Endodermal cell (in vitro differentiated cells): ENCODE data around the gene SNX12. TPM values are rescaled to one million over a fixed set of nuclear protein-coding genes. Genes with fewer than 3 reads are reported as not detected.

Experiments used
- DNase-seq: peaks from one replicate; pipeline ENCODE4 v3.0.0-alpha.2; 2017
- H3K27ac ChIP-seq: 2 replicates; pipeline ENCODE4 v1.5.1; 2013; ENCODE audit warnings: mild to moderate bottlenecking, low read depth, low read length, moderate library complexity
- H3K27me3 ChIP-seq: 2 replicates; pipeline ENCODE4 v1.6.1; 2013; ENCODE audit warnings: mild to moderate bottlenecking, low read length, moderate library complexity; ENCODE audit not compliant: insufficient read depth, control insufficient read depth, poor library complexity, severe bottlenecking
- H3K36me3 ChIP-seq: 2 replicates; pipeline ENCODE4 v1.7.0; 2013; ENCODE audit warnings: mild to moderate bottlenecking, low read length, moderate library complexity; ENCODE audit not compliant: control insufficient read depth, insufficient read depth
- H3K4me1 ChIP-seq: one replicate; pipeline ENCODE4 v1.7.0; 2013; ENCODE audit warnings: low read length; ENCODE audit not compliant: control insufficient read depth, insufficient read depth
- H3K4me3 ChIP-seq: 2 replicates; pipeline ENCODE4 v1.5.1; 2013; ENCODE audit warnings: mild to moderate bottlenecking, low read length, moderate library complexity
- H3K9ac ChIP-seq: 2 replicates; pipeline ENCODE4 v1.6.1; 2013; ENCODE audit warnings: mild to moderate bottlenecking, low read length, moderate library complexity; ENCODE audit not compliant: poor library complexity, severe bottlenecking; ENCODE audit errors: extremely low read depth
- H3K9me3 ChIP-seq: 2 replicates; pipeline ENCODE4 v1.6.1; 2013; ENCODE audit warnings: mild to moderate bottlenecking, low read length, moderate library complexity; ENCODE audit not compliant: control insufficient read depth
- H3K27ac Mint-ChIP-seq: 2 replicates; pipeline ENCODE4 v1.8.0; 2020; ENCODE audit warnings: mixed read lengths
- H3K27me3 Mint-ChIP-seq: 2 replicates; pipeline ENCODE4 v1.8.0; 2021; ENCODE audit warnings: mild to moderate bottlenecking, mixed read lengths; ENCODE audit not compliant: insufficient read depth
- H3K36me3 Mint-ChIP-seq: 2 replicates; pipeline ENCODE4 v1.8.0; 2020; ENCODE audit warnings: low read depth, mixed read lengths
- H3K4me1 Mint-ChIP-seq: 2 replicates; pipeline ENCODE4 v1.8.0; 2020; ENCODE audit warnings: mixed read lengths
- H3K4me3 Mint-ChIP-seq: 2 replicates; pipeline ENCODE4 v1.8.0; 2020; ENCODE audit warnings: mild to moderate bottlenecking, moderate library complexity, mixed read lengths
- H3K9me3 Mint-ChIP-seq: 2 replicates; pipeline ENCODE4 v1.8.0; 2020; ENCODE audit warnings: mild to moderate bottlenecking, mixed read lengths
- WGBS, 2 experiments: methylation state at CpG; one replicate each; pipeline versions ENCODE4 v1.1.5 to v1.1.7; 2013; ENCODE audit warnings: missing lambda C conversion rate in 2 of 2, mixed read lengths in 1 of 2; ENCODE audit not compliant: insufficient coverage in 1 of 2, insufficient read length in 1 of 2; 5-methylcytosine and 5-hydroxymethylcytosine counted together
- total RNA-seq, 2 donors: library from RNA; stranded (reverse); fragmentation: NEBNext Ultra II Directional in 1 of 2; extraction: Animal tissue kit (Norgen Biotek cat#: 25700) in 1 of 2; gene quantifications; 2 replicates in 1 of 2; 3 replicates in 1 of 2; pipeline ENCODE4 v1.2.1, GENCODE V29; 2021
- TF ChIP-seq, protein P1 (sequence below): fragments of 200-600 bp; sonication (generic); conservative IDR thresholded peaks from 2 replicates; pipeline ENCODE4 v1.5.0; 2021; ENCODE audit warnings: antibody characterized with exemption, mild to moderate bottlenecking

SNX12 gene
- total RNA-seq, 2 donors from 2014 or later, result 50.3 to 51.0 TPM

DNA sequence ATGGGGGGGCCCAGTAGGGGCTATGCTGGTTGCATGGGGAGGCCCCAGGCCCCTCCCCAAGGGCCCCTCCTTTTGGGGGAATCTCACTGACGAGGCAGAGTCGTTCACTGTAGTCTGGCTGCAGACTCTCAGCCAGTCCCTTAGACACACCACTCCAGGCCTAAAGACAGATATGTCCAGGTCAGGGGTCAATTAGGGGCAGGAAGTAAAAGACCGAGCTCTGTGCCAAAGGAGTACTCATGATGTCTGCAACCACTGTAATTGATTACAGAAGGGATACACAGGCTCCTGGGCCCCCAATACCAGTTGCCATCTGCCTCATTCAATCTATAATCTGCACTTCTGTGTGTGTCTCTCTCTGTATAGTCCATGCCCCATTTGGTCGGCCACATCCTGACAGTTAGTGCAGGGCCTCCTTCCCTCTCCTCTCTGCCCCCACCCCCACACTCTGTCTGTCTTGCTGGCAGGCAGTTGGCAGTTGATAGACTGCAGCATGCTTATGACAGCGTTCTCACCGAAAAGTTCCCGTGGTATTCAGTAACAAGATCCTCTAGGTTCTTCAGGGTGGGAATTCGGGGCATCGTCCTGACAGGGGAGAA lies 39.7 kb upstream of the SNX12 start:
- peaks cover 76% of the 10 kb centered on the region for H3K9me3 Mint-ChIP-seq
- Histone ChIP-seq H3K9me3 (no peaks in the 10 kb centered on the region), H3K4me1 (peaks cover 4% of the 10 kb centered on the region), H3K27me3 (no peaks in the 10 kb centered on the region), H3K36me3 (no peaks in the 10 kb centered on the region), H3K9ac (no peak overlapping the region), H3K4me3 (no peak overlapping the region), H3K27ac (no peak overlapping the region)
- TF ChIP-seq, protein P1, sequence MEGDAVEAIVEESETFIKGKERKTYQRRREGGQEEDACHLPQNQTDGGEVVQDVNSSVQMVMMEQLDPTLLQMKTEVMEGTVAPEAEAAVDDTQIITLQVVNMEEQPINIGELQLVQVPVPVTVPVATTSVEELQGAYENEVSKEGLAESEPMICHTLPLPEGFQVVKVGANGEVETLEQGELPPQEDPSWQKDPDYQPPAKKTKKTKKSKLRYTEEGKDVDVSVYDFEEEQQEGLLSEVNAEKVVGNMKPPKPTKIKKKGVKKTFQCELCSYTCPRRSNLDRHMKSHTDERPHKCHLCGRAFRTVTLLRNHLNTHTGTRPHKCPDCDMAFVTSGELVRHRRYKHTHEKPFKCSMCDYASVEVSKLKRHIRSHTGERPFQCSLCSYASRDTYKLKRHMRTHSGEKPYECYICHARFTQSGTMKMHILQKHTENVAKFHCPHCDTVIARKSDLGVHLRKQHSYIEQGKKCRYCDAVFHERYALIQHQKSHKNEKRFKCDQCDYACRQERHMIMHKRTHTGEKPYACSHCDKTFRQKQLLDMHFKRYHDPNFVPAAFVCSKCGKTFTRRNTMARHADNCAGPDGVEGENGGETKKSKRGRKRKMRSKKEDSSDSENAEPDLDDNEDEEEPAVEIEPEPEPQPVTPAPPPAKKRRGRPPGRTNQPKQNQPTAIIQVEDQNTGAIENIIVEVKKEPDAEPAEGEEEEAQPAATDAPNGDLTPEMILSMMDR, result no peak
- no peak overlapping the region for H3K27ac Mint-ChIP-seq
- H3K4me3 Mint-ChIP-seq, result no peak overlapping the region
- no peak for DNase-seq
- no peaks in the 10 kb centered on the region for H3K36me3 Mint-ChIP-seq
- H3K4me1 Mint-ChIP-seq, result peaks cover 11% of the 10 kb centered on the region
- peaks cover 38% of the 10 kb centered on the region for H3K27me3 Mint-ChIP-seq
- WGBS, 2 experiments, result 65 to 78% methylated on average over 2 to 9 of the region's 9 CpGs

DNA sequence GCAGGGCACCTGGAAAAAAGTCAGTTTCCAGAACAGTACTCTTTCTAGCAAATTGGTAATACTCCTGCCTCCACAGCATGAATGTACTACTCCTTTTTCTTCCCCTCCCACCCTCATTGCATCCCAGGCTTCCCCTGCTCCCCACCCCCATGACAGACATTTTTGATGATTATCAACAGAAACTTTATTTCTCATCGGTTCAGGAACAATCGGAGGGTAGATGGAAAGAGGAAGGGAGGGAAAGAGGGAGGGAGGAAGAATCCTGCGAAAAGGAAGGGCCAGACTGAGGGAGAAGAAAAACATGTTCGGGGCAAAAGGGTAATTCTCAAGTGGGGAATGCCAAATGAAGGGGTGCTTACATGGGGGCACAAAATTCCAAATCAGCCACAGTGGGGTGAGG lies 39.1 kb upstream of the SNX12 start:
- Histone ChIP-seq H3K9me3 (no peaks in the 10 kb centered on the region), H3K27me3 (no peaks in the 10 kb centered on the region), H3K9ac (no peak overlapping the region), H3K4me3 (no peak overlapping the region), H3K4me1 (peaks cover 4% of the 10 kb centered on the region), H3K27ac (no peak overlapping the region), H3K36me3 (no peaks in the 10 kb centered on the region)
- Mint-ChIP-seq H3K27ac (no peak overlapping the region), H3K4me3 (no peak overlapping the region), H3K9me3 (peaks cover 76% of the 10 kb centered on the region), H3K27me3 (peaks cover 32% of the 10 kb centered on the region), H3K36me3 (no peaks in the 10 kb centered on the region), H3K4me1 (peaks cover 18% of the 10 kb centered on the region)
- no peak for DNase-seq
- TF ChIP-seq, protein P1, result no peak
- WGBS, 2 experiments, result 92 to 93% methylated on average over 2 to 4 of the region's 4 CpGs

DNA sequence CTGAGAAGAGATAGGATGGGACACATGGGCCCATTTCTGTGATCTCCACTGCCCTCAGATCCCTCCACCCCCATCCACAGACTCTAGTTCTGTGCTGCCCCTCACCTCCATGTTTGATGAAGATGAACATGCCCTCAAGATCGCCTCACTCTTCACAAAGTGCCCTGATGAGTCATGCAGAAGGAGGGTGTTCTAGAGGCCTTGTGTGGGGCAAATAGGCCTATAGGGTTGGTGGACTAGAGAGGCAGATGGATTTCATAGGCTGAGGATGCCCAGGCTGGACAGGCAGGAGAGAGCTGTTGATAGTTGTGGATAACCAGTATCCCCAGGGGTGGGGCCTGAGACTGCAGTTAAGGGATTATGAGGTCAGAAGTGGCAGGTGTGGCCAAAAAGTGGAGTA lies 38.3 kb upstream of the SNX12 start, which contains the start of gene CXorf65:
Gene CXorf65 (minus strand): TSS at position 314 of the 400 bp plus-strand sequence. CDS start 184 bp downstream, at position 130.
- Histone ChIP-seq H3K27me3 (no peaks in the 10 kb centered on the region), H3K27ac (no peak within 1 kb of the TSS), H3K9me3 (no peaks in the 10 kb centered on the region), H3K4me1 (peaks cover 7% of the 10 kb centered on the region), H3K36me3 (no peaks in the 10 kb centered on the region), H3K4me3 (no peak within 1 kb of the TSS), H3K9ac (no peak within 1 kb of the TSS)
- WGBS, 2 experiments, result 92% methylated on average over 1 of the region's 1 CpG; no CpG with 5 or more reads in 1 of the 2 experiments
- TF ChIP-seq, protein P1, result no peak
- no peaks in the 10 kb centered on the region for H3K36me3 Mint-ChIP-seq
- H3K9me3 Mint-ChIP-seq, result peaks cover 73% of the 10 kb centered on the region
- H3K4me3 Mint-ChIP-seq, result no peak within 1 kb of the TSS
- H3K4me1 Mint-ChIP-seq, result peaks cover 18% of the 10 kb centered on the region
- no peak within 1 kb of the TSS for H3K27ac Mint-ChIP-seq
- no peak for DNase-seq
- peaks cover 24% of the 10 kb centered on the region for H3K27me3 Mint-ChIP-seq
